HG03439 (cell line): ENCODE results near the gene SLC25A19.
"Not testable (repeated sequence)": the region's sequence is repeated elsewhere in the genome, so short reads cannot be mapped to it uniquely, and the experiment has no call there.

Experiments
- ATAC-seq: cut with Tn5 transposase; IDR thresholded peaks from one replicate; pipeline ENCODE4 v1.9.1; 2021; ENCODE audit warnings: mild to moderate bottlenecking, moderate library complexity; ENCODE audit not compliant: unreplicated experiment

SLC25A19 gene

DNA sequence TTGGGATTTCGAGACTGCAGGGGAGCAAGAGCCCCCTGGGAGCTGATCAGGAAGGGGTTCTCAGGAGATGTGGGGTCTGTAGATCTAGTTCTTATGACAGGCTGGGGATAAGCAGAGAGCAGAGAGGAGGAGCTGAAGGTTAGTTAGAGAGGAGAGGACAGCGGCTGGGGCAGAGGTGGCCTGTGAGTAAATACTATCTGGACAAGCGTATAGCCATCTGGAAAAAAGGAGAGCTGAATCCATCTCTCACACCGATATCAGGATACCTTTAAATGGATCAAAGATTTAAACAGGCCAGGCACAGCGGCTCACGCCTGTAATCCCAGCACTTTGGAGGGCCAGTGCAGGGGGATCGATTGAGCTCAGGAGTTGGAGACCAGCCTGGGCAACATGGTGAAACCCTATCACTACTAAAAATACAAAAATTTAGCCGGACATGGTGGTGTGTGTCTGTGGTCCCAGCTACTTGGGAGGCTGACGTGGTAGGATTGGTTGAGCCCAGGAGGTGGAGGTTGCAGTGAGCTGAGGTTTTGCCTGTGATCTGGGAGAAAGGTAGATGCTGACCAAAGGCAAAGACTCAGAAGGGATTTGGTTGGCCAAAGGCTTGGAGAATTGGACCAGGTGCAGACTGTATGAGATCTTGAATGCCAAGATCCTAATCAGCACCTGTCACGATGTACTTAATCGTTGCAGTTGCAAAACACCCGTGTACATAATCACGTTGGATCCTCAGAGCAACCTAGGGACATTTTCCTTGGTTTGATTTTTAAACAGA, 18.9 kb upstream of the SLC25A19 start:
- ATAC-seq, result no peak

DNA sequence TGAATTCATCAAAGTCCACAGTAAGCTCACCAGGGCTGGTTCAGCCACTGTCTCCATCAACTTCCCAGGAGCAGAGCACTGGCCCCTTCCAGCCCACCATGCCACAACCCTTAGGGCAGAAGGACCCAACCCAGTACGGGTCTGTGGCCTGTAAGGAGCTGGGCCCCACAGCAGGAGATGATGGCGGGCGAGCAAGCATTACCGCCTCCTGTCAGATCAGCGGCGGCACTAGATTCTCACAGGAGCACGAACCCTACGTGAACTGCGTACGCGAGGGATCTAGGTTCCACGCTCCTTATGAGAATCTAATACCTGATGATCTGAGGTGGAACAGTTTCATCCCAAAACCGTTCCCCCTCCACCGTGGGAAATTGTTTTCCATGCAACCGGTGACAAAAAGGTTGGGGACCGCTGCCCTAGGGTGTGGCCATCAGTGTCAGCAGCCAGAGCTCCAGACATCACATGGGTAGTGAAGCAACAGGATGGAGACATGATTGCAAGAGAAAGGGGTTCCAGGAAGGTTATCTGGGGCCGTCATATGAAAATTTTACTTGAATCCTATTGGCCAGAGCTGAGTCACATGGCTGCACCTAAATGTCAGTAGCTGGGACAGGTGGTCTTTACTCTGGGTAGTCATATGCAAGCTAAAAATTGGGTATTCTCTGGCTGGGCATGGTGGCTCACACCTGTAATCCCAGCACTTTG, 12.4 kb upstream of the SLC25A19 start:
- no peak for ATAC-seq

DNA sequence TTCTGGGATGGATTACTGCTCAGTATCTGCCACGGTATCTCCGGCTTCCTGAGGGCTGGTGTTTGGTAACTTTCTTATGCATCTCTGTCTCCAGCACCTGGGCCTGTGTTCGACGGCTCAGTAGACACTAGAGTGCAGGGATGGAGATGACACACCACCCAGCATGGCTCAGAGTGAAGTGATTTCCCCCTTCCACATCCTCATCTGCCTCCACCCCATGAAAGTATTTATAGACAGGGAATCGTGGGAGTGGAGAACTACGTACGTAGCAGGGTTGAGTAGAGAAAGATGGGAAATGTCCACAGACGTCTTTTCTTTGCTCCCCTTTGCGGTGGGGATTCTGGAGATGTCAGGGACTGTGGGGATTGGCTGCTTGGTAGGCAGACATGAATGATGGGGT, 11.8 kb upstream of the SLC25A19 start:
- ATAC-seq, result no peak

DNA sequence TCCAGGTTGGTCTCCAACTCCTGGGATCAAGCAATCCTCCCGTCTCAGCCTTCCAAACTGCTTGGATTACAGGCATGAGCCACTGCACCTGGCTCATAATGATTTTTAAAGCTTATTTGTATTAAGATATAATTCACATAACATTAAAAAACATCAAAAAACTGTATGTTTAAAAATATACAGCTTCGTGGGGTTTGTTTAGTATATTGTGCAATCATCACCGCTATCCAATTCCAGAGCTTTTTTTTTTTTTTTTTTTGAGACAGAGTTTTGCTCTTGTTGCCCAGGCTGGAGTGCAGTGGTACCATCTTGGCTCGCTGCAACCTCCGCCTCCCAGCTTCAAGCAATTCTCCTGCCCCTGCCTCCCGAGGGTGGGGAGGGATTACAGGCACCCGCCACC, 11.0 kb upstream of the SLC25A19 start:
- ATAC-seq, result no peak

DNA sequence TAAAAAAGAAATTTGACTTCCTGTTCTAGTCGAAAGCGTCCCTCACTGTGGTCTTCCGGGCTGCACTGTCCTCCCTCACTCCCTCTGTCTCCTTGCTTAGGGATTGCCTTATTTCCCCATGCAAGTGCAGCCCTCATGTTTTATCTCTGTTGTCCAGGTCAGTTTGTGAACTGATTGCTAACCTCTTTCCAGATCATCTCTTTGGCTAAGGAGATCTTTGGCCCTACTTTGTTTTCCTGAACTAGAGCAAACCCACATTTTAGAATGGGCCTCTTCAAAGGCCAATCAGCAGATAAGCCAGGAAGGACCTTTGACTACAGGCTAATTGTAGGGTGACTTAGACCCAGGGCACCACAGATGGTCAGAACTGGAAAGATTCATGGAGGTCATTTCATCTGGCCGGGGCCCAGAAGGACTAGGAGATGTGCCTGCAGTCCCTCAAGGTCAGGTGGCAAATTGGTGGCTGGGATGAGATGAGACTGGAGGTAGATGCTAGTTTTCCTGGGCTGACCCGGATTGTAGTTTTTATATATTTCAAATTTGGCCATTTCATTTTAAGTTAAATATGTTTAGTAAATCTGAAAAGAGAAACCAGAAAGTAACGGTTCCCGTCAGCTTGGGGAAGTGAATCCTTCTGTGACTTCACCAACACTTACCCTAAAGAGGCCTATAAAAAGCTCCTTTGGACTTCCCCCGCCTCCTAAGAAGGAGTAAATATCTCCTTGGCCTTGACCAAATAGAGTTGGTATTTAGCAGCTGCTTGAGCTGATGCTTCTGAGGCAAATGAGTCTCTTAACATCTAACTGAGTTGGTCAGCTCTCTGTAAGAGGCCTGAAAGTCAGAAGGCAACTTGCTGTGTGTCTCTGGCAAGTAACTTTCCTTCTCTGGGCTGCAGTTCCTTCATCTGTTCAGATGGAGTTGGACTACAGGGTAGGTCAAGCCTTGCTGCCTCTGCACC, 6.2 kb upstream of the SLC25A19 start:
- peak; percentile 59 for ATAC-seq

DNA sequence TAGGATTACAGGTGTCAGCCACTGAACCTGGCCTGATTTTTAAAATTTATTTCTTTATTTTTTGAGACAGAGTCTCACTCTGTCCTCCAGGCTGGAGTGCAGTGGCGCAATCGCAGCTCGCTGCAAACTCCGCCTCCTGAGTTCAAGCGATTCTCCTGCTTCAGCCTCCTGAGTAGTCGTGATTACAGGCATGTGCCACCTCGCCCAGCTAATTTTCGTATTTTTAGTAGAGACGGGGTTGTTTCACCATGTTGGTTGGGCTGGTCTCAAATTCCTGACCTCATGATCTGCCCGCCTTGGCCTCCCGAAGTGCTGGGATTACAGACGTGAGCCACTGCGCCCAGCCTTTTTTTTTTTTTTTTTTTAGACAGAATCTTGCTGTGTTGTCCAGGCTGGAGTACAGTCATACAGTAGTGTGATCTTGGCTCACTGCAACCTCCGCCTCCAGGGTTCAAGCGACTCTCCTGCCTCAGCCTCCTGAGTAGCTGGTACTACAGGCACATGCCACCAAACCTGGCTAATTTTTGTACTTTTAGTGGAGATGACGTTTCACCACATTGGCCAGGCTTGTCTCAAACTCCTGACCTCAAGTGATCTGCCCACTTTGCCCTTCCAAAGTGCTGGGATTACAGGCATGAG, 3.7 kb upstream of the SLC25A19 start:
- ATAC-seq, result not testable (repeated sequence)

DNA sequence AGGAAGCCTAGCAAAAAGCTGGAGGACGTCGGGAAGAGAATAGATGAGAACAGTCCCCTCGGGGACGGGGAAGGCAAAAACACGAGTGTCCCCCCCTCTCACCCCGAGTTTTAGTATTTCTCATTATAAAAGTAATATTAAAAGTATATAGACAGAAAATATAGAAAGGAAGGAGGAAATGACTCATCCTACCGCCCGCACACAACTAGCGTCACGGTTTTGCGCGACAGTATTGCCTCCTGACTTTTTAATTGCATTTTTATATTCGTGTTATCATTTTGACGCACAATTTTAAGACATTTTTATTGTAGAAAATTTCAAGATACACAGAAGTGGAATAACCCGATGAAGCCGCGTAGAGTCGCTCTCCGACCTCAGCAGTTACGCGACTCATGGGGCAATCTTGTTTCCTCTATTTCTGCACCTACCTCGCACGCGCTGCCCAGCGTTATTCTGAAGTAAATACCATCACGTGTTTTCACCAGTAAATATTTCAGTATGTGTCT, 652 bp upstream of the SLC25A19 start:
- peak; percentile 12 for ATAC-seq

DNA sequence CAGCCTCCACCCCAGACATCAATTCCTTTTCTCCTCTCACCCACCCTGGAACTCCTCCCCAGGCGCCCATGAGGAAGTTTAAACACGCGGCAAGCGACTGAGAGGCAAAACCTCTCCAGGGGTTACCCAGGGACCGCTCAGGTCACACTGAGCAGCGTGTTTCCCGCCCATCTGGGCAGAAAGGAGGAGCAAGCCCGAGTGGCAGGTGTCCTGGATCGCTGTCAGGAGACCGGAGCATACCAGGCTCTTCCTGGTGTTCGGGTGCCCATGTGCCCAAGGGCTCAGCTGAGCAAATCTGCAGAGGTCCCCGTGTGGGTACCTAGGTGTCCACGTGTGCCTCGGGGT, 491 bp downstream of the SLC25A19 start:
- peak; percentile 14 for ATAC-seq

DNA sequence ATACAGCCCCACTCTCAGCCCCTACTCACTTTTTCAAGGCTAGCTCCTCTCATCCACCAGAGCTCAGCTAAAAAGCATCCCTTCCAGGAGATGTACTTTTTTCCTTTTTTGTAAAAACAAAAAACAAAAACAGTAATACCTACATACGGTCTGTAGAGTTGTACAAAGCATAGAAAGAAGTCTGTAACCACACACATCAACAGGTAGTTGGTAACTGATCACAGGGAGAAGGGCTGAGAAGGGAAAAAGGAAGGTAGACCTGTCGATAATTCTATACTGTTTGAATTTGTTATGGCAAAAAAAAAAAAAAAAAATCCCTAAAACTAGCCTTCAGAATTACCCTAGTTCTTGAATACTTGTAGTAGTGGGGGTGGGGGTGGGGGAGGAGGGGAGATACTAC, 874 bp downstream of the SLC25A19 start:
- no peak for ATAC-seq

DNA sequence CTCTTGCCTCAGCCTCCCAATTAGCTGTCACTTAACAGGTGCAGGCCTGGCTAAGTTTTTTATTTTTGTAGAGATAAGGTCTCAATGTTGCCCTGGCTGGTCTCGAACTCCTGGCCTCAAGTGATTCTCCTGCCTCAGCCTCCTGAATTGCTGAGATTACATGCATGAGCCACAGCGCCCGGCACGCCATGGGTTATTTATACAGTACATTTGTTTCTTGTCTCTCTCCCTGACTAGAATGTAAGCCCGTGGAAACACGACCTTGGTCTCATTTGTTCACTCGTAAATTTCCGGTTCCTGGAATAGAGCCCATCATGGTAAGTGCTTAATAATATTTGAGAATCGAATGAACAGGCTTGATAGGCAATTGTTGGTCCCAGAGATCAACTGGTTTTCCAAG, 2.0 kb downstream of the SLC25A19 start:
- no peak for ATAC-seq

DNA sequence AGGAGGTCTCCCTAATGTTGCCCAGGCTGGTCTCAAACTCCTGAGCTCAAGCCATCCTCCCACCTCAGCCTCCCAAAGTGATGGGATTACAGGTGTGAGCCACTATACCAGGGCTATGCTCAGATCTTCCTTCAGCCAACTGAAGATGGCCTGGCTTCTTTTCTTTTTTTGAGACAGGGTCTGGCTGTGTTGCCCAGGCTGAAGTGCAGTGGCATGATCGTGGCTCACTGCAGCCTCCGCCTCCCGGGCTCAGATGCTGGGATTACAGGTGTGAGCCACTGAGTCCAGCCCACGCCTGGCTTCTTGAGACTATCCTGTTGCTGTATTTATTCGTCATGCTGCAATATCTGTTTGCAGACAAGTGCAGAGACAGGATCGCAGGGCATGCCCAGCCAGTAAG, 4.1 kb downstream of the SLC25A19 start:
- ATAC-seq, result no peak

DNA sequence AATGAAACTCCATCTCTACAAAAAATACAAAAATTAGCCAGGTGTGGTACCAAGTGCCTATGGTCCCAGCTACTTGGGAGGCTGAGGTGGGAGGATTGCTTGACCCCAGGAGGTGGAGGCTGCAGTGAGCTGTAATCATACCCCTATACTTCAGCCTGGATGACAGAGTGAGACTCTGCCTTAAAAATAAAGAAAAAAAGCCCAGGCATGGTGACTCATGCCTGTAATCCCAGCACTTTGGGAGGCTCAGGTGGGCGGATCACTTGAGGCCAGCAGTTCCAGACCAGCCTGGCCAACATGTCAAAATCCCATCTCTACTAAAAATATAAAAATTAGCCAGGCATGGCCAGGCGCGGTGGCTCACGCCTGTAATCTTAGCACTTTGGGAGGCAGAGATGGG, 9.0 kb downstream of the SLC25A19 start:
- ATAC-seq, result not testable (repeated sequence)

DNA sequence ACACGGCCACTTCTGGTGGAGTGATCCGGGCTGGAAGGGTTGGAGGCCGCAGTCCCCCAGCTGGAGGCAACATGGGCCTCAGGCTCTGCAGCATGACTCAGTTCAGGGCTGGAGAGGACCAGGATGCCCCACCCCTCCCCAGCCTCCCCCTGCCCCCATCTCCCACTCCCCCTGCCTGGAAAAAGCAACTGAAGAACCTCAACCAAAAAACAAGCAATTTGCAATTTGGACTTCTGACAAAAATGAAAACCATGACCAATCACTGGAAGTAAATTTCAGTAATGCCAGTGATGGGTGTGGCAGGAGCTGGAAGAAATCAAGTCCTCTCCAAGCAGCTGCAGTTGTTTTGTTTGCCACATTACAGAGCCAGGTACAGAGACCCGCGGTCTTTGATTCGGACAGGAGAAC, 11.6 kb downstream of the SLC25A19 start:
- no peak for ATAC-seq

DNA sequence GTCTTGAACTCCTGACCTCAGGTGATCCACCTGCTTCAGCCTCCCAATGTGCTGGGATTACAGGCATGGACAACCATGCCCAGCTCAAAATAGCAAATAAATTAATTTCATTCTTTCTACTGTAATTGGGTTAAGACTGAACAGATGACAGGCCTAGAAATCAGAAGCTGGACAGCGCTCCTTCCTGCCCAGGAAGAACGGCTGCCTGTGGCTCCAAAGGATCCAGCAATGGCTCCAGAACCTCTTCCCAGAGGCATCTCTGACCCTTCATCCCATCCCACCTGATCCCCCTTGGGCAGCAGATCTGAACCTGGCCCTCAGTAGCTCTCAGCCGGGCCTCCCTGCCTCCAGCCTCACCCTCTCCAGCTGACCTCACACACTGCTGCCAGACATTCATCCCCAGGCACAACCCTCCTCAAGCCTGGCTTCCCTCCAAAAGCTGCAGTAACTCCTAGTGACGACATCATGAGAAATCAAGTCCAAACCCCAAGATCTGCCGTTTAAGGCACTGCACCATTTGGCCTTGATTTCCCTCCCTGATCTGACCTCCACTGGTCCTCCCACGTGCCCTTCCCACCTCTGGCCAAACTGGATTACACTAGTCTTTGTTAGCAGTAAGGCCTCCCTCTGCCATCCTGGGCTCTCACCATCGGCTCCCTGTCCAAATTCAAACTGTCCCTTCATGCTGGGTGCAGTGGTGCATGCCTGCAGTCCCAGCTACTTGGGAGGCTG, 15.1 kb downstream of the SLC25A19 start:
- ATAC-seq, result no peak

DNA sequence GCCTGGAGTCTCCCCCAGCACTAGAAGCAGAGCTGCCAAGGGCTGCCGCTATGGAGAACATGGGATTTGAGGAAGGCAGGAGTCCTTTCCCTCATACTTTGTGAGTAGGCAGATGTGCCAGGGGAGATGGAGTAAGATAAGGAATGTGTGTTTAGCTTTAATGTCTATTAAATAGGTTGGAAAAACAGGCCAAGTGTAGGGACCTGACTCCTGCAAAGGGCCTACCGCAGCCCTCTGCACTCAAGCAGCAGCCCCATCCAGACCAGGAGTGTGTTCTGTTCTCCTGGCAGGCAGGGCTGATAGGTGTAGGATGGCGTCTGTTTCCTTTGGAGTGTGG, 16.4 kb downstream of the SLC25A19 start:
- ATAC-seq, result no peak

DNA sequence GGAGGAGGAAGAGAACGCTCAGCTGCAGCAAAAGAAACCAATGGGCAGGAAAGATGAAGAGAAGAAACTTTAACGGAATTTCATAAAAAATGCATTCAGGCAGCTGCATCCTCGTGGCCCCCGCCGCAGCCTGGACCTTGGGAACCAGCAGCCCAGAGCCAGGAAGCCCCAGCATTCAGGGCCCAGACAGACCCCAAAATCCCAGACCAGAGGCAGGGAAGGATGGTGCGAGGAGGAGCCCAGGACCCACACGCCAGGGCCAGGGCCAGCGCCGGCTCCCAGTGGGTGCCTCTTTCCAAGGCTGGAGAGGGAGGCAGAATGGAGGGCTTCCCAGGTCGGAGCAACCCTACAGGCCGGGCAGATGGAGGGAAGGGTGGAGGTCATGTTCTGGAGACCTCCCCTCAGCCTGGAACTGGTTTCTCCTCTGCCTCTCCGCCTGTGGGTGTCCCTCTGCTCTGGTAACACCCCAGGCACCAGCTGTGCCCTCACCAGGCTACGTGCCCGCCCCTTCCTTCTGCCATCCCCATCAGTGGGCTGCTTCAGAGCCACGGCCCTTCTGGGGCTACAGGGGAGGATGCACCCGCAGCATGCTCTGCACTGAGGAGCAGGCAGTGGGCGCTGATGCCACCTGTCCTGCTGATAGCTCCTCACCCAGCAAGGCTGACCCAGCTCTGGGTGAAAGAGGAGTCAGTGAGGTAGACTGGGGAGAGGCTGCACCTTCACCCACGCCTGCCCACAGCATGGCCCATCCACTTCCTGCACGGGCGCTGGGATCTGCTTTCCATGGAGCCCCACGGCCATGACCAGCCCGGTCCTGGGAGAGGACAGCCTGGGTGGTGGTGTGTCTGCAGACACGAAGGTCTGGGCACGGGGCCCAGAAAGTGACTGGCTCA, 17.0 kb downstream of the SLC25A19 start:
- ATAC-seq, result no peak

DNA sequence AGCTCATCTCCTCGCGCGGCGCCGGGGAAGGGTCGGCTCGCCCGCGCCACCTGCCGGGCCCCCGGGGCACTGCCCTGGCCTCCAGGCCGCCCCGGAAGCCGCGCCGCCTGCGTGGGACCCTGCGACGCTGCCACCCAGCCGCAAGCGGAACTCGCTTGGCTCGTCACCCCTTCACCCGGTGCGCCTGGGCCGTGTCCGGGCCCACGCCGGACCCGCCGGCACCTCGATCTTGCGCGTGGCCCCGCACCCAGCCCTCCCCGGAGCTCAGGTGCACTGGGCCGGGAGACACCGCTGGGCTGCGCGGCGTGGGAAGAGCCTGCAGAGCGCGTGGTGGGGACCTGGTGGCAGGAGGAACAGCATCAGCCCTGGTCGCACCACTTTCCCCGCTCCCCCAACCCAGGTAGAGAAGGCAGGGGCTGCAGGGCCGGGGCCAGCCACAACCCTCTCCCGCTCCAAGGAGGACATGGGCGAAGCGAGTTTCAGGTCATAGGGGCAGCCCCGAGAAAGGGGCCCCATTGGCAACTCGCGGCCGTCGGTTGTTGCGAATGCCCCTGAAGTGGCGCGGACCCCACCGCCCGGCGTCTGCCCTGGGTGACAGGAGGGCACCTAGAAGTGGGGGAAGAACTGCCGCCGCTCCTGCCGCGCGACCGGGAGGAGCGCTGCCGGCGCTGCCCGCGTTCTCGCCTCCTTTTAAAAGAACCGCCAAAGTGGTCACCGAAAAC, 17.8 kb downstream of the SLC25A19 start:
- peak; percentile 64 for ATAC-seq

DNA sequence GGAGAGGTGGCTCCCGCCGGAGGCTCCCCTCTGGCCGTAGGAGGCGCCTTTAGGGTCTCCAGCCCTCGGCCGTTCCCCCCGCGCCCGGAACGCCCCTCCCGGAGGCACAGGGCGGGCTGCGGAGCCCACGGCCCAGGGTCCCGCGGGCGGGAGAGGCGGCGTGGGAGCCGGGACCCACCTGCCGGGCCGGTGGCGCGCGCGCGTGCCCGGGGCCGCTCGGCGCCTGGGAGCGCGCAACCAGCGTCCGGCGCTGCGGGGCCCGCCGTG, 18.3 kb downstream of the SLC25A19 start, which contains the start of gene MIF4GD:
MIF4GD (minus strand) TSS at position 266 of the 267 bp plus-strand sequence. CDS start 1,036 bp downstream, outside the sequence.
- ATAC-seq, result peak; percentile 21
